IMR-90 (cell line): Measurements from ENCODE around the gene CSGALNACT2. TPM values are rescaled to one million over a fixed set of nuclear protein-coding genes. Genes with fewer than 3 reads are reported as not detected.

Experiments used
- ATAC-seq: fragments of 200-7000 bp; cut with Tn5 transposase; 2 replicates; pipeline ENCODE4 v1.9.1; 2020; ENCODE audit warnings: low read depth, mild to moderate bottlenecking, moderate library complexity
- BruUV-seq: library from RNA; stranded (reverse); fragments of 400-500 nt; replicated peaks from 2 replicates; lab custom pipeline; 2021; lab: Mats Ljungman, UMichigan
- CTCF ChIA-PET: fragments of 300-600 bp; formaldehyde crosslinking; extraction: SDS; loops from one replicate; lab custom pipeline; 2021; ENCODE audit warnings: antibody characterized with exemption; lab: Yijun Ruan, JAX
- POLR2A ChIA-PET: fragments of 300-600 bp; sonication (Branson Sonifier 250); formaldehyde crosslinking; loops from one replicate; lab custom pipeline; 2022; ENCODE audit warnings: antibody characterized with exemption; ENCODE audit not compliant: unreplicated experiment; lab: Charles Lee
- DNase-seq: peaks from one replicate; pipeline ENCODE4 v3.0.0; 2013
- H2AFZ ChIP-seq: replicated peaks from 2 replicates; pipeline ENCODE3; 2013; ENCODE audit warnings: low read length, mild to moderate bottlenecking; ENCODE audit not compliant: poor library complexity
- H2AK5ac ChIP-seq: 2 replicates; pipeline ENCODE4 v1.6.1; 2013; ENCODE audit warnings: low read depth, low read length, inconsistent platforms
- H2AK9ac ChIP-seq: replicated peaks from 2 replicates; pipeline ENCODE3; 2013; ENCODE audit warnings: mild to moderate bottlenecking, low read depth, low read length, moderate library complexity; ENCODE audit not compliant: poor library complexity
- H2BK120ac ChIP-seq: 2 replicates; pipeline ENCODE4 v1.6.1; 2013; ENCODE audit warnings: low read depth, low read length, inconsistent platforms
- H2BK15ac ChIP-seq: 3 replicates; pipeline ENCODE4 v1.6.1; 2013; ENCODE audit warnings: low read depth, low read length, inconsistent platforms
- H2BK20ac ChIP-seq: 2 replicates; pipeline ENCODE4 v1.6.1; 2013; ENCODE audit warnings: low read depth, mild to moderate bottlenecking, inconsistent platforms, low read length, moderate library complexity
- H2BK5ac ChIP-seq: 2 replicates; pipeline ENCODE4 v1.6.1; 2013; ENCODE audit warnings: mild to moderate bottlenecking, low read depth, low read length, inconsistent platforms; ENCODE audit not compliant: poor library complexity, severe bottlenecking
- H3K14ac ChIP-seq: replicated peaks from 2 replicates; pipeline ENCODE4 v1.6.1; 2013; ENCODE audit warnings: low read depth, low read length, inconsistent platforms
- H3K18ac ChIP-seq: 2 replicates; pipeline ENCODE4 v1.6.1; 2013; ENCODE audit warnings: low read depth, low read length, control low read depth
- H3K23ac ChIP-seq: 2 replicates; pipeline ENCODE4 v1.6.1; 2013; ENCODE audit warnings: low read depth, low read length, inconsistent platforms
- H3K27ac ChIP-seq: 2 replicates; pipeline ENCODE4 v1.5.1; 2013; ENCODE audit warnings: mild to moderate bottlenecking, control low read depth, low read length; ENCODE audit not compliant: insufficient read depth
- H3K27me3 ChIP-seq: 2 replicates; pipeline ENCODE4 v1.6.1; 2013; ENCODE audit warnings: low read length; ENCODE audit not compliant: control insufficient read depth, insufficient read depth
- H3K36me3 ChIP-seq: 2 replicates; pipeline ENCODE4 v1.6.1; 2013; ENCODE audit warnings: low read length, mixed read lengths; ENCODE audit not compliant: control insufficient read depth, insufficient read depth
- H3K4ac ChIP-seq: 2 replicates; pipeline ENCODE4 v1.6.1; 2013; ENCODE audit warnings: low read depth, low read length, inconsistent platforms
- H3K4me1 ChIP-seq: 2 replicates; pipeline ENCODE4 v1.6.1; 2013; ENCODE audit warnings: low read length, mixed read lengths; ENCODE audit not compliant: control insufficient read depth, insufficient read depth
- H3K4me2 ChIP-seq: 2 replicates; pipeline ENCODE4 v1.6.1; 2013; ENCODE audit warnings: low read depth, mild to moderate bottlenecking, control low read depth, low read length, moderate library complexity
- H3K4me3 ChIP-seq: 2 replicates; pipeline ENCODE4 v1.5.1; 2013; ENCODE audit warnings: low read depth, mild to moderate bottlenecking, control low read depth, low read length, moderate library complexity; ENCODE audit not compliant: insufficient read depth
- H3K56ac ChIP-seq: 2 replicates; pipeline ENCODE4 v1.6.1; 2013; ENCODE audit warnings: low read length, inconsistent platforms; ENCODE audit not compliant: insufficient read depth; ENCODE audit errors: extremely low read depth
- H3K79me1 ChIP-seq, 2 experiments: 2 replicates each; pipeline ENCODE4 v1.6.1; 2013; ENCODE audit warnings: low read length in 2 of 2, inconsistent platforms in 1 of 2, low read depth in 1 of 2
- H3K9ac ChIP-seq: 2 replicates; pipeline ENCODE4 v1.6.1; 2013; ENCODE audit warnings: low read depth, low read length, control low read depth
- H3K9me1 ChIP-seq: 2 replicates; pipeline ENCODE4 v1.6.1; 2013; ENCODE audit warnings: low read length, inconsistent platforms; ENCODE audit not compliant: insufficient read depth
- H3K9me3 ChIP-seq: 2 replicates; pipeline ENCODE4 v1.6.1; 2013; ENCODE audit warnings: low read length; ENCODE audit not compliant: control insufficient read depth, insufficient read depth
- H4K20me1 ChIP-seq: 2 replicates; pipeline ENCODE4 v1.6.1; 2013; ENCODE audit warnings: low read length, inconsistent platforms; ENCODE audit not compliant: insufficient read depth
- H4K5ac ChIP-seq: 2 replicates; pipeline ENCODE4 v1.6.1; 2013; ENCODE audit warnings: mild to moderate bottlenecking, low read depth, low read length, control low read depth
- H4K8ac ChIP-seq, 2 experiments: 2 replicates each; pipeline ENCODE4 v1.6.1; 2013; ENCODE audit warnings: low read depth in 2 of 2, low read length in 2 of 2, control low read depth in 1 of 2, inconsistent platforms in 1 of 2
- H4K91ac ChIP-seq: 2 replicates; pipeline ENCODE4 v1.6.1; 2013; ENCODE audit warnings: low read depth, low read length, inconsistent platforms; ENCODE audit not compliant: insufficient read depth
- BHLHE40 ChIP-seq: fragments of 150-350 bp; IDR thresholded peaks from 2 replicates; pipeline ENCODE4 v1.6.1; 2016; ENCODE audit warnings: mild to moderate bottlenecking, low read depth, low read length
- CEBPB ChIP-seq: IDR thresholded peaks from 2 replicates; pipeline ENCODE4 v1.6.1; 2012; ENCODE audit warnings: low read depth, low read length, improper control_type of control experiment
- CHD1 ChIP-seq: IDR thresholded peaks from 2 replicates; pipeline ENCODE4 v1.6.1; 2012; ENCODE audit warnings: low read depth, low read length, improper control_type of control experiment
- CTCF ChIP-seq: conservative IDR thresholded peaks from 2 replicates; pipeline ENCODE4 v1.5.1; 2012; ENCODE audit warnings: mild to moderate bottlenecking, low read depth, low read length, improper control_type of control experiment
- FOS ChIP-seq: fragments of 150-350 bp; IDR thresholded peaks from 2 replicates; pipeline ENCODE4 v1.6.1; 2016; ENCODE audit warnings: low read depth, low read length
- MAFK ChIP-seq: IDR thresholded peaks from 2 replicates; pipeline ENCODE4 v1.6.1; 2012; ENCODE audit warnings: low read depth, low read length, improper control_type of control experiment
- MAZ ChIP-seq: IDR thresholded peaks from 2 replicates; pipeline ENCODE4 v1.6.1; 2012; ENCODE audit warnings: low read depth, mild to moderate bottlenecking, low read length, improper control_type of control experiment, moderate library complexity, borderline replicate concordance
- MXI1 ChIP-seq: IDR thresholded peaks from 2 replicates; pipeline ENCODE4 v1.6.1; 2012; ENCODE audit warnings: low read depth, mild to moderate bottlenecking, low read length, moderate library complexity, borderline replicate concordance
- NFE2L2 ChIP-seq: fragments of 150-350 bp; IDR thresholded peaks from 2 replicates; pipeline ENCODE4 v1.6.1; 2016; ENCODE audit warnings: low read depth, mild to moderate bottlenecking, low read length
- POLR2A ChIP-seq: IDR thresholded peaks from 2 replicates; pipeline ENCODE4 v1.6.1; 2012; ENCODE audit warnings: mild to moderate bottlenecking, low read depth, low read length
- RAD21 ChIP-seq: IDR thresholded peaks from 2 replicates; pipeline ENCODE4 v1.6.1; 2012; ENCODE audit warnings: low read length, improper control_type of control experiment
- RCOR1 ChIP-seq: IDR thresholded peaks from 2 replicates; pipeline ENCODE4 v1.6.1; 2012; ENCODE audit warnings: mild to moderate bottlenecking, low read length, improper control_type of control experiment; ENCODE audit not compliant: insufficient replicate concordance
- RFX5 ChIP-seq: IDR thresholded peaks from 2 replicates; pipeline ENCODE4 v1.8.0; 2012; ENCODE audit warnings: low read depth, mild to moderate bottlenecking, low read length, moderate library complexity
- SMC3 ChIP-seq: fragments of 150-350 bp; IDR thresholded peaks from 2 replicates; pipeline ENCODE4 v1.6.1; 2016; ENCODE audit warnings: low read depth, mild to moderate bottlenecking, antibody characterized with exemption, low read length, moderate library complexity
- whole genome bisulfite sequencing, 2 experiments: methylation state at CpG; one replicate each; pipeline versions ENCODE4 v1.1.5 to v1.1.7; 2013; ENCODE audit warnings: missing lambda C conversion rate in 2 of 2; ENCODE audit not compliant: insufficient read length in 1 of 2; ENCODE audit errors: extremely low coverage in 2 of 2; 5-methylcytosine and 5-hydroxymethylcytosine counted together
- dilution Hi-C: fragments of 300-500 bp; cut with HindIII; formaldehyde crosslinking; loops from one replicate; pipeline ENCODE4 v1.14.3; 2018; ENCODE audit warnings: low sequenced_read_pairs; ENCODE audit not compliant: unreplicated experiment
- in situ Hi-C: fragments of 300-500 bp; cut with MboI; formaldehyde crosslinking; loops from 3 replicates; pipeline ENCODE4 v1.14.3; 2019; ENCODE audit warnings: low sequenced_read_pairs, inconsistent platforms, mixed read lengths
- intact Hi-C: fragments of 100-400 bp; cut with micrococcal nuclease; formaldehyde crosslinking; loops from 2 replicates; pipeline ENCODE4 v1.10.0; 2022
- polyA plus RNA-seq, 3 experiments: library from polyadenylated mRNA; depleted of rRNA; stranded (reverse); fragments of >200 nt; gene quantifications; 2 replicates each; pipeline ENCODE4 v1.2.3, GENCODE V29; 2012; ENCODE audit warnings: low replicate concordance in 1 of 3
- total RNA-seq: library from RNA; depleted of rRNA; stranded (reverse); fragments of >200 nt; gene quantifications from 2 replicates; pipeline ENCODE4 v1.2.3, GENCODE V29; 2012
- TF ChIP-seq, protein P1 (sequence below): fragments of 150-350 bp; IDR thresholded peaks from 2 replicates; pipeline ENCODE4 v1.6.1; 2017; ENCODE audit warnings: mild to moderate bottlenecking, antibody characterized with exemption, low read length, low read depth
- TF ChIP-seq, protein P2 (sequence below): fragments of 150-350 bp; IDR thresholded peaks from 2 replicates; pipeline ENCODE4 v1.6.1; 2016; ENCODE audit warnings: low read depth, mild to moderate bottlenecking, low read length, moderate library complexity, borderline replicate concordance

Gene CSGALNACT2
- total and polyA plus RNA-seq, 2 of the 4 experiments (the other 2 are of a cell fraction): 6.5 to 13.1 TPM

DNA sequence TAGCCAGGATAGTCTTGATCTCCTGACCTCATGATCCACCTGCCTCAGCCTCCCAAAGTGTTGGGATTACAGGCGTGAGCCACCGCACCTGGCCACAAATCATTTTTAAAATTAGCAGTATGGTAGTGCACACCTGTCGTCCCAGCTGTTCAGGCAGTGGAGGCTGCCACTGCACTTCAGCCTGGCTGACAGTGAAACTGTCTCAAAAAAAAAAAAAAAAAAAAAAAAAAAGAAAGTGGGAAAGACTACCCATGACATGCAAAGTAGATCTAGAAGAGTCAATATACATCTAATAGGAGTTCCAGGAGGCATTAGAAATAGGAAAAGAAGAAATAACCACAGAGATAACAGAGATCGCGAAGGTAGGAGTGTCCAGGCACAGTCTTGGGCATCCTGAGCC, 3.2 kb downstream of the CSGALNACT2 start:
- Histone ChIP-seq H3K9me3 (no peaks in the 10 kb centered on the region), H2AK5ac (no peak overlapping the region), H3K4ac (no peak overlapping the region), H2AK9ac (no peak overlapping the region), H4K20me1 (peaks cover 65% of the 10 kb centered on the region), H4K91ac (no peak overlapping the region), H3K9ac (no peak overlapping the region), H4K5ac (no peak overlapping the region), H2BK5ac (no peak overlapping the region), H3K18ac (no peak overlapping the region), H3K79me1 (peaks cover 14 to 58% of the 10 kb centered on the region in 2 experiments), H3K14ac (no peak overlapping the region), H3K27ac (no peak overlapping the region), H3K4me3 (no peak overlapping the region), H2BK20ac (no peak overlapping the region), H2BK15ac (peak overlapping the region; percentile 20; the same call in 1 of the 3 replicates), H3K9me1 (peaks cover 5% of the 10 kb centered on the region; the same call in 1 of the 2 replicates), H4K8ac (no peak overlapping the region), H3K23ac (no peak overlapping the region), H3K27me3 (no peaks in the 10 kb centered on the region), H3K4me1 (peaks cover 6% of the 10 kb centered on the region), H2AFZ (no peak overlapping the region), H3K36me3 (no peaks in the 10 kb centered on the region), H3K4me2 (no peak overlapping the region), H3K56ac (no peak overlapping the region), H2BK120ac (no peak overlapping the region)
- intact Hi-C loops (no loop called here), in situ Hi-C loops (loop anchor here (25.0 kb wide), 1 partner anchor 1846 kb away; the partner anchor contains the start of gene DEPP1), dilution Hi-C loops (no loop called here)
- no CpG with 5 or more reads among the region's 5 CpGs for WGBS, 2 experiments
- DNase-seq (no peak), ATAC-seq (no peak)
- CTCF ChIA-PET: no interaction called here
- BruUV-seq: no TSS peak
- no peak for TF ChIP-seq SMC3
- no peak for TF ChIP-seq MAFK
- no peak for TF ChIP-seq RCOR1
- TF ChIP-seq FOS: no peak
- TF ChIP-seq CEBPB: no peak
- no peak for TF ChIP-seq BHLHE40
- no peak for TF ChIP-seq RFX5
- no peak for TF ChIP-seq CTCF
- TF ChIP-seq MXI1: no peak
- TF ChIP-seq, protein P1, sequence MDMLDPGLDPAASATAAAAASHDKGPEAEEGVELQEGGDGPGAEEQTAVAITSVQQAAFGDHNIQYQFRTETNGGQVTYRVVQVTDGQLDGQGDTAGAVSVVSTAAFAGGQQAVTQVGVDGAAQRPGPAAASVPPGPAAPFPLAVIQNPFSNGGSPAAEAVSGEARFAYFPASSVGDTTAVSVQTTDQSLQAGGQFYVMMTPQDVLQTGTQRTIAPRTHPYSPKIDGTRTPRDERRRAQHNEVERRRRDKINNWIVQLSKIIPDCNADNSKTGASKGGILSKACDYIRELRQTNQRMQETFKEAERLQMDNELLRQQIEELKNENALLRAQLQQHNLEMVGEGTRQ: no peak
- TF ChIP-seq POLR2A: no peak
- TF ChIP-seq CHD1: no peak
- TF ChIP-seq NFE2L2: no peak
- no peak for TF ChIP-seq MAZ
- TF ChIP-seq, protein P2, sequence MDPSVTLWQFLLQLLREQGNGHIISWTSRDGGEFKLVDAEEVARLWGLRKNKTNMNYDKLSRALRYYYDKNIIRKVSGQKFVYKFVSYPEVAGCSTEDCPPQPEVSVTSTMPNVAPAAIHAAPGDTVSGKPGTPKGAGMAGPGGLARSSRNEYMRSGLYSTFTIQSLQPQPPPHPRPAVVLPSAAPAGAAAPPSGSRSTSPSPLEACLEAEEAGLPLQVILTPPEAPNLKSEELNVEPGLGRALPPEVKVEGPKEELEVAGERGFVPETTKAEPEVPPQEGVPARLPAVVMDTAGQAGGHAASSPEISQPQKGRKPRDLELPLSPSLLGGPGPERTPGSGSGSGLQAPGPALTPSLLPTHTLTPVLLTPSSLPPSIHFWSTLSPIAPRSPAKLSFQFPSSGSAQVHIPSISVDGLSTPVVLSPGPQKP: no peak
- TF ChIP-seq RAD21: no peak
- POLR2A ChIA-PET: no interaction called here
